ENCODE measurements around the gene SPANXA1.
"Not testable (repeated sequence)": the region's sequence is repeated elsewhere in the genome, so short reads cannot be mapped to it uniquely, and the experiment has no call there.

SPANXA1 gene

GRCh38 chrX:141584638-141585037, at the start of gene SPANXA1:
Gene SPANXA1 (minus strand): TSS chrX:141584738. CDS start chrX:141584678, 60 bp downstream.
- DNase-seq (ENCODE audit: low read depth in 2 of 2) = not testable (repeated sequence)

- DNase-seq (ENCODE audit: low read depth in 2 of 2) = no peak
Measured at GRCh38 chrX:141632124-141632523, 47.6 kb upstream of the SPANXA1 start.

- DNase-seq (ENCODE audit: low read depth in 2 of 2) = no peak
Measured at GRCh38 chrX:141619336-141619735, 34.8 kb upstream of the SPANXA1 start.

- no peak for DNase-seq (ENCODE audit: low read depth in 2 of 2)
Measured at GRCh38 chrX:141609111-141609510, 24.6 kb upstream of the SPANXA1 start.

GRCh38 chrX:141589408-141589807, 4.9 kb upstream of the SPANXA1 start, which contains the start of gene SPANXA2:
Gene SPANXA2 (plus strand): TSS chrX:141589708. CDS start chrX:141589768, 60 bp downstream.
- not testable (repeated sequence) for DNase-seq (ENCODE audit: low read depth in 2 of 2)

GRCh38 chrX:141542551-141542950, 42.0 kb downstream of the SPANXA1 start:
- DNase-seq (ENCODE audit: low read depth in 2 of 2) = not testable (repeated sequence)

All from stimulated activated CD8-positive, alpha-beta memory T cell treated with anti-CD3 and anti-CD28 coated beads, Interleukin-15, amount 100 ng/mL, for 4 hours (primary cell).